HEK293 (cell line): ENCODE measurements around the gene LAMC3.
A peak's percentile ranks its signal among the peaks of the same experiment; 100 is the strongest.

Experiments used
- CTCF ChIA-PET: fragments of 350-600 bp; formaldehyde crosslinking; extraction: SDS; loops from one replicate; lab custom pipeline; 2021; ENCODE audit warnings: antibody characterized with exemption; lab: Yijun Ruan, JAX
- POLR2A ChIA-PET: fragments of 300-600 bp; formaldehyde crosslinking; extraction: SDS; loops from one replicate; lab custom pipeline; 2020; ENCODE audit warnings: antibody characterized with exemption, inconsistent platforms; lab: Yijun Ruan, JAX
- H3K27ac ChIP-seq: fragments of 200-500 bp; sonication (Bioruptor generic); 2 replicates; pipeline ENCODE4 v1.5.1; 2014; ENCODE audit warnings: low read depth, low read length, control low read depth, inconsistent platforms; ENCODE audit errors: extremely low read depth
- H3K36me3 ChIP-seq, 2 experiments: fragments of 200-500 bp in 1 of 2; sonication (Bioruptor generic) in 1 of 2; 1 replicate in 1 of 2; 2 replicates in 1 of 2; pipeline ENCODE4 v1.5.1; 2014 to 2017; ENCODE audit warnings: inconsistent platforms in 2 of 2, low read length in 2 of 2; ENCODE audit not compliant: control insufficient read depth in 2 of 2, insufficient read depth in 1 of 2
- H3K4me1 ChIP-seq: fragments of 200-500 bp; sonication (Bioruptor generic); 2 replicates; pipeline ENCODE4 v1.5.1; 2014; ENCODE audit warnings: mild to moderate bottlenecking, low read length, inconsistent platforms; ENCODE audit not compliant: control insufficient read depth, insufficient read depth
- H3K4me3 ChIP-seq: 2 replicates; pipeline ENCODE4 v1.5.1; 2011; ENCODE audit warnings: low read depth, mild to moderate bottlenecking, control low read depth, low read length, moderate library complexity
- H3K9me3 ChIP-seq: fragments of 200-500 bp; sonication (Bioruptor generic); 2 replicates; pipeline ENCODE4 v1.5.1; 2014; ENCODE audit warnings: low read depth, low read length, inconsistent platforms; ENCODE audit not compliant: control insufficient read depth, insufficient read depth
- GLIS2 ChIP-seq: fragments of 450-650 bp; formaldehyde crosslinking; IDR thresholded peaks from 2 replicates; pipeline ENCODE4 v1.5.1; 2016; ENCODE audit warnings: missing biosample characterization, missing genetic modification characterization
- HOXA7 ChIP-seq: sonication (generic); formaldehyde crosslinking; IDR thresholded peaks from 2 replicates; pipeline ENCODE4 v1.8.1; 2022; ENCODE audit warnings: missing genetic modification reagents, borderline replicate concordance
- PRDM1 ChIP-seq: fragments of 450-650 bp; formaldehyde crosslinking; IDR thresholded peaks from 2 replicates; pipeline ENCODE4; 2016; ENCODE audit warnings: missing biosample characterization, missing genetic modification characterization
- PRDM10 ChIP-seq: fragments of 450-650 bp; formaldehyde crosslinking; IDR thresholded peaks from 2 replicates; pipeline ENCODE4 v1.5.1; 2016; ENCODE audit warnings: missing biosample characterization, missing genetic modification characterization
- SP7 ChIP-seq: fragments of 450-650 bp; formaldehyde crosslinking; IDR thresholded peaks from 2 replicates; pipeline ENCODE4 v1.5.1; 2016; ENCODE audit warnings: missing biosample characterization, missing genetic modification characterization
- ZBTB44 ChIP-seq: fragments of 450-650 bp; IDR thresholded peaks from 2 replicates; pipeline ENCODE4 v1.5.1; 2018; ENCODE audit warnings: missing biosample characterization, mild to moderate bottlenecking, missing genetic modification characterization
- ZFHX2 ChIP-seq: fragments of 450-650 bp; formaldehyde crosslinking; conservative IDR thresholded peaks from 2 replicates; pipeline ENCODE4 v1.5.1; 2016; ENCODE audit warnings: missing biosample characterization, missing genetic modification characterization
- ZNF133 ChIP-seq: fragments of 450-650 bp; formaldehyde crosslinking; IDR thresholded peaks from 2 replicates; pipeline ENCODE4 v1.5.1; 2016; ENCODE audit warnings: missing biosample characterization, missing genetic modification characterization
- ZNF169 ChIP-seq: fragments of 450-650 bp; formaldehyde crosslinking; IDR thresholded peaks from 2 replicates; pipeline ENCODE4 v1.5.1; 2016; ENCODE audit warnings: missing biosample characterization, missing genetic modification characterization
- ZNF2 ChIP-seq: fragments of 450-650 bp; formaldehyde crosslinking; IDR thresholded peaks from 2 replicates; pipeline ENCODE4 v1.5.1; 2016; ENCODE audit warnings: missing biosample characterization, missing genetic modification characterization
- ZNF214 ChIP-seq: fragments of 450-650 bp; formaldehyde crosslinking; IDR thresholded peaks from 2 replicates; pipeline ENCODE4 v1.5.1; 2017; ENCODE audit warnings: missing biosample characterization, mild to moderate bottlenecking, missing genetic modification characterization, borderline replicate concordance
- ZNF280D ChIP-seq: fragments of 450-650 bp; formaldehyde crosslinking; IDR thresholded peaks from 2 replicates; pipeline ENCODE4 v1.5.1; 2016; ENCODE audit warnings: missing biosample characterization, missing genetic modification characterization
- ZNF324 ChIP-seq: fragments of 450-650 bp; formaldehyde crosslinking; IDR thresholded peaks from 2 replicates; pipeline ENCODE4 v1.5.1; 2016; ENCODE audit warnings: missing biosample characterization, missing genetic modification characterization
- ZNF366 ChIP-seq: fragments of 450-650 bp; formaldehyde crosslinking; conservative IDR thresholded peaks from 2 replicates; pipeline ENCODE4 v1.5.1; 2016; ENCODE audit warnings: missing biosample characterization, missing genetic modification characterization
- ZNF391 ChIP-seq: fragments of 450-650 bp; formaldehyde crosslinking; IDR thresholded peaks from 2 replicates; pipeline ENCODE4 v1.5.1; 2016; ENCODE audit warnings: low read depth, missing biosample characterization, missing genetic modification characterization, borderline replicate concordance
- ZNF398 ChIP-seq: fragments of 450-650 bp; formaldehyde crosslinking; IDR thresholded peaks from 2 replicates; pipeline ENCODE4 v1.5.1; 2017; ENCODE audit warnings: missing biosample characterization, missing genetic modification characterization
- ZNF48 ChIP-seq: fragments of 450-650 bp; formaldehyde crosslinking; IDR thresholded peaks from 2 replicates; pipeline ENCODE4 v1.5.1; 2016; ENCODE audit warnings: missing biosample characterization, missing genetic modification characterization
- ZNF488 ChIP-seq: fragments of 450-650 bp; formaldehyde crosslinking; IDR thresholded peaks from 2 replicates; pipeline ENCODE4 v1.5.1; 2016; ENCODE audit warnings: missing biosample characterization, missing genetic modification characterization
- ZNF530 ChIP-seq: fragments of 450-650 bp; formaldehyde crosslinking; IDR thresholded peaks from 2 replicates; pipeline ENCODE4 v1.5.1; 2016; ENCODE audit warnings: low read depth, missing biosample characterization, missing genetic modification characterization
- ZNF596 ChIP-seq: fragments of 450-650 bp; IDR thresholded peaks from 2 replicates; pipeline ENCODE4 v1.5.0; 2018; ENCODE audit warnings: missing biosample characterization, mild to moderate bottlenecking, missing genetic modification characterization, moderate library complexity
- ZNF747 ChIP-seq: fragments of 450-650 bp; formaldehyde crosslinking; IDR thresholded peaks from 2 replicates; pipeline ENCODE4 v1.5.1; 2016; ENCODE audit warnings: missing biosample characterization, missing genetic modification characterization
- ZSCAN23 ChIP-seq: fragments of 450-650 bp; formaldehyde crosslinking; IDR thresholded peaks from 2 replicates; pipeline ENCODE4 v1.5.1; 2016; ENCODE audit warnings: missing biosample characterization, missing genetic modification characterization

LAMC3 gene

GRCh38 chr9:131031005-131031641 lies 22.1 kb downstream of the LAMC3 start (continued):
- TF ChIP-seq ZNF48 (tag by site-specific recombination) (no peak), PRDM10 (tag by site-specific recombination) (no peak)

GRCh38 chr9:131031642-131032005 lies 22.6 kb downstream of the LAMC3 start:
- ChIA-PET CTCF (interaction anchor here (0.5 to 1.7 kb wide), 8 partner anchors 9 to 556 kb away, joined by 3 to 9 read pairs (median 4); no protein-coding TSS in a partner anchor), POLR2A (no interaction called here)
- Histone ChIP-seq H3K4me3 (no peak overlapping the region), H3K4me1 (no peaks in the 10 kb centered on the region), H3K9me3 (no peaks in the 10 kb centered on the region), H3K27ac (no peak overlapping the region), H3K36me3 (no peaks in the 10 kb centered on the region)
- no peak for TF ChIP-seq ZNF398 (tag by site-specific recombination)
- no peak for TF ChIP-seq ZNF280D (tag by site-specific recombination)
- TF ChIP-seq ZSCAN23 (tag by site-specific recombination) = no peak
- no peak for TF ChIP-seq ZNF133
- TF ChIP-seq, all 188 proteins: peak for 0

- Histone ChIP-seq H3K4me3 (no peak overlapping the region), H3K9me3 (no peaks in the 10 kb centered on the region), H3K4me1 (no peaks in the 10 kb centered on the region), H3K36me3 (no peaks in the 10 kb centered on the region), H3K27ac (no peak overlapping the region)
- ChIA-PET POLR2A (no interaction called here), CTCF (interaction anchor here (0.6 to 7.9 kb wide), 2 partner anchors 15 to 381 kb away, joined by 4 to 65 read pairs; no protein-coding TSS in a partner anchor)
- no peak for TF ChIP-seq ZNF214
- TF ChIP-seq PRDM1 (tag by site-specific recombination) = peak; percentile 100
- no peak for TF ChIP-seq ZNF169
- no peak for TF ChIP-seq ZNF530 (tag by site-specific recombination)
- TF ChIP-seq SP7 = no peak
- TF ChIP-seq ZBTB44 = no peak
- TF ChIP-seq ZFHX2 (tag by site-specific recombination) = no peak
- peak; percentile 88 for TF ChIP-seq ZNF366 (tag by site-specific recombination)
- no peak for TF ChIP-seq ZNF488 (tag by site-specific recombination)
- no peak for TF ChIP-seq GLIS2
- no peak for TF ChIP-seq ZNF747 (tag by site-specific recombination)
- TF ChIP-seq ZNF324 = no peak
- no peak for TF ChIP-seq ZNF391
- peak; percentile 100 for TF ChIP-seq ZNF596 (tag by site-specific recombination)
- TF ChIP-seq HOXA7 (CRISPR knock-in tag) = no peak
- TF ChIP-seq ZNF2 = no peak
Measured at GRCh38 chr9:131032384-131032783, 23.4 kb downstream of the LAMC3 start.
